Left ventricle myocardium inferior (tissue), 1 donor: ENCODE measurements around the gene TIAL1. TPM values are rescaled to one million over a fixed set of nuclear protein-coding genes. Genes with fewer than 3 reads are reported as not detected.

Experiments used
- DNase-seq: peaks from one replicate; pipeline ENCODE4 v3.0.0-alpha.2; 2020
- H3K27ac ChIP-seq: fragments of 200-600 bp; replicated peaks from 2 replicates; pipeline ENCODE4 v1.8.0; 2021
- H3K27me3 ChIP-seq: fragments of 200-600 bp; 2 replicates; pipeline ENCODE4 v1.8.0; 2021; ENCODE audit warnings: low read depth
- H3K36me3 ChIP-seq: fragments of 200-600 bp; 2 replicates; pipeline ENCODE4 v1.8.0; 2021
- H3K4me1 ChIP-seq: fragments of 200-600 bp; 2 replicates; pipeline ENCODE4 v1.8.0; 2021
- H3K4me3 ChIP-seq: fragments of 200-600 bp; 2 replicates; pipeline ENCODE4 v1.8.0; 2021; ENCODE audit warnings: mild to moderate bottlenecking, moderate library complexity
- H3K9me3 ChIP-seq: fragments of 200-600 bp; replicated peaks from 2 replicates; pipeline ENCODE4 v1.8.0; 2021
- intact Hi-C: fragments of 100-400 bp; cut with micrococcal nuclease; formaldehyde crosslinking; loops from one replicate; pipeline ENCODE4 v1.11.0; 2022
- long read RNA-seq: library from polyadenylated mRNA; unstranded; transcript quantifications from one replicate; pipeline ENCODE4 v2.0.0, GENCODE V29; 2021
- total RNA-seq: library from RNA; stranded (reverse); fragmentation: NEBNext Ultra II Directional; extraction: Animal tissue kit (Norgen Biotek cat#: 25700); gene quantifications from one replicate; pipeline ENCODE4 v1.2.1, GENCODE V29; 2021
- TF ChIP-seq, protein P1 (sequence below): fragments of 200-600 bp; IDR thresholded peaks from 2 replicates; pipeline ENCODE4 v1.8.0; 2021; ENCODE audit warnings: antibody characterized with exemption, mild to moderate bottlenecking, borderline replicate concordance
- donor health status: DM: no; HTN: yes; CAD: no; lungs with severe emphysema.

Gene TIAL1, protein sequence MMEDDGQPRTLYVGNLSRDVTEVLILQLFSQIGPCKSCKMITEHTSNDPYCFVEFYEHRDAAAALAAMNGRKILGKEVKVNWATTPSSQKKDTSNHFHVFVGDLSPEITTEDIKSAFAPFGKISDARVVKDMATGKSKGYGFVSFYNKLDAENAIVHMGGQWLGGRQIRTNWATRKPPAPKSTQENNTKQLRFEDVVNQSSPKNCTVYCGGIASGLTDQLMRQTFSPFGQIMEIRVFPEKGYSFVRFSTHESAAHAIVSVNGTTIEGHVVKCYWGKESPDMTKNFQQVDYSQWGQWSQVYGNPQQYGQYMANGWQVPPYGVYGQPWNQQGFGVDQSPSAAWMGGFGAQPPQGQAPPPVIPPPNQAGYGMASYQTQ
- total RNA-seq: 73.9 TPM
- long read RNA-seq, full-length matches to known transcripts: 24 of 34 reads
- long read RNA-seq, partial matches to known transcripts: 4 of 34 reads
- long read RNA-seq, other reads (novel, unspliced or antisense): 6 of 34 reads

DNA sequence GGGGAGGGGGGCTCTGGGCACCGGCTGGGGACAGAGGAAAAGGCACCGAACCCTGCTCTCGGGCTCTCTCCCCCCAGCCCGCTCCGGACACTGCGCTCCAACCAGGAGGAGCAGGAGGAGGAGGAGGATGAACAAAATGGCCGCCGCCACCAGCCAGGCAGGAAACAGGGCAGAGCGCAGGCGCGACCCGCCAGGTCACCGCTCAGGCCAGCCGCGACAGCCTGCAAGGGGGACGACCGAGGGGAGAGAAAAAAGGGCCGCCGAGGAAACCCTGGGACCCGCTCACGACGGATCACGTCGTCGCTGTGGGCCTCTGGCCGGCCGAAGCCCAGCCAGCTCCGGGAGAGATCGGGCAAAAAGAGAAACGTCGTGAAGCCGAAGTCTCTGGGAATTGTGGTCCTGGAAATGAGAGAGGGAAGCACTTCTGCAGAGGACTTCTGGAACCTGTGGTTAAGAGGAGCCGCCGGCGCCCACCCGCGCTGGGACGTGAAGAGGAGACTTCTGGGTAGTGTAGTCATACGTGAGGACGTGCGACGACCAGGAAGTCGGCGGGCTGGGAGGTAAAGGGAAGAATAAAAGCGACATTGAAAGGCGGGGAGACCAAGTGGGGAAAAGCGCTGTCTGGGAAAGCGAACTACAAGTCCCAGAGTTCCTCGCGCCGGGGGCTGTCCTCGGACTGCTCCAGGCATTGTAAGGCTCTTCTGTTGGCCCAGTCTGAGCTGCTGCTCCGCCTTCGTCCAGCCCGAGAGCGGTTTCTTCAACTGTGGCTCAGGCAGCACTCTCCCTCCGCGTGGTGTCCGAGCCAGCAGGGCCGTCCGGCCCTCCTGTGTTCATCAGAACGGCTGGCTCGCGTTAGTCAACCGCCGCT lies at the start of gene TIAL1:
TSS of gene TIAL1 (minus strand) at position 428 of the 868 bp plus-strand sequence. CDS start 499 bp downstream, outside the sequence.
- Histone ChIP-seq H3K4me3 (peak within 1 kb of the TSS; percentile 78), H3K9me3 (peaks cover 3% of the 10 kb centered on the region), H3K36me3 (peaks cover 9% of the 10 kb centered on the region), H3K27ac (peak within 1 kb of the TSS; percentile 99), H3K4me1 (peaks cover 58% of the 10 kb centered on the region), H3K27me3 (no peaks in the 10 kb centered on the region)
- DNase-seq: peak; percentile 98
- TF ChIP-seq, protein P1, sequence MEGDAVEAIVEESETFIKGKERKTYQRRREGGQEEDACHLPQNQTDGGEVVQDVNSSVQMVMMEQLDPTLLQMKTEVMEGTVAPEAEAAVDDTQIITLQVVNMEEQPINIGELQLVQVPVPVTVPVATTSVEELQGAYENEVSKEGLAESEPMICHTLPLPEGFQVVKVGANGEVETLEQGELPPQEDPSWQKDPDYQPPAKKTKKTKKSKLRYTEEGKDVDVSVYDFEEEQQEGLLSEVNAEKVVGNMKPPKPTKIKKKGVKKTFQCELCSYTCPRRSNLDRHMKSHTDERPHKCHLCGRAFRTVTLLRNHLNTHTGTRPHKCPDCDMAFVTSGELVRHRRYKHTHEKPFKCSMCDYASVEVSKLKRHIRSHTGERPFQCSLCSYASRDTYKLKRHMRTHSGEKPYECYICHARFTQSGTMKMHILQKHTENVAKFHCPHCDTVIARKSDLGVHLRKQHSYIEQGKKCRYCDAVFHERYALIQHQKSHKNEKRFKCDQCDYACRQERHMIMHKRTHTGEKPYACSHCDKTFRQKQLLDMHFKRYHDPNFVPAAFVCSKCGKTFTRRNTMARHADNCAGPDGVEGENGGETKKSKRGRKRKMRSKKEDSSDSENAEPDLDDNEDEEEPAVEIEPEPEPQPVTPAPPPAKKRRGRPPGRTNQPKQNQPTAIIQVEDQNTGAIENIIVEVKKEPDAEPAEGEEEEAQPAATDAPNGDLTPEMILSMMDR: no peak
- intact Hi-C loops: no loop called here

DNA sequence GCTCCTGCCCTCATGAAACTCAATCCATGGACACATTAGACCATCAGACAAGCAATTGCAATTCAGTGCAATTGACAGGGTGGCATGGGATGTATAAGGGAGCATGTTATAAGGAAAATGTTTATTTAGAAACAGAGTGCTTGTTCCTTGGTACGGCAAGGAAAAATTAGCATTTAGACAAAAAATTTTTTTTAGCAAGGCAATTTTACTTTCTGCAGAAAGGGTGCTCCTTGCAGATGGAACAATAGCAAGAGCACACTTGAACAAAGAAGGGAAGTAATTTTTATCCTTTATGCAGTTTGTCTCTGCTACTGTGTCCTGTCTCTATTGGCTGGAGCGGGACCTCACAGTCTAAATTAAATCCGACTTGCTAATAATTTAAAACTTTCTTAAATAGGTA lies 48.2 kb upstream of the TIAL1 start:
- no peak overlapping the region for H3K27ac ChIP-seq
- intact Hi-C loops: no loop called here
- H3K27me3 ChIP-seq: no peaks in the 10 kb centered on the region
- TF ChIP-seq, protein P1: no peak
- H3K4me1 ChIP-seq: no peaks in the 10 kb centered on the region
- DNase-seq: no peak
- H3K4me3 ChIP-seq: no peak overlapping the region
- H3K36me3 ChIP-seq: no peaks in the 10 kb centered on the region
- peaks cover 15% of the 10 kb centered on the region for H3K9me3 ChIP-seq

DNA sequence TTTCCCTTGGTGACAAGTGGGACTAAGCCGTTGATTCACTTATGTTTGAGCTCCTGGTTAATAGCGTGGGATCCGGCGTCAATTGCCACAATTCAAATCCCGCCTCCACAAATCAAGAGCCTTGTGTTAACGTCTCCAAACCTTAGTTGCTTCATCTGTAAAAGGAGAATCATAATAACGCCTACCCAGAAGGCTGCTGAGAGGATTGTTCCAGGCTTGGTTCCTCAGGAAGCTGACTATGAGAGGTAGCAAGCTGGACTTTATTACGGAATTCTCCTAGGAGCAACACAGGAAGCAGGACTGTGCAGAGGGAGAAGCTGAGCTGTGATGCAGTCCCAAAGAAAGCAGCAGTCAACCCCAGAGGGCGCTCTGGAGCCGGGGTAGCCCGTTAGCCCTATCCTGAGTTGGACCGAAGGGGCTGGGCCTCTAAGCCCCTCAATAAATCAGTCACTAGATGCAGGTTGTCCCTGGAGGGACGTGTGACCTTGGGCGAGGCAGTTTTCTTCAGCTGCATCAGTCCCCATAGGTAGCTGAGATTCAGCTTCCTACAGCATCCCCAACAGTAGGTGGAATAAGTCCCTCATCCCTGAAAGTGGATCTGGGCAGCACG lies 47.5 kb upstream of the TIAL1 start:
- H3K27me3 ChIP-seq: no peaks in the 10 kb centered on the region

DNA sequence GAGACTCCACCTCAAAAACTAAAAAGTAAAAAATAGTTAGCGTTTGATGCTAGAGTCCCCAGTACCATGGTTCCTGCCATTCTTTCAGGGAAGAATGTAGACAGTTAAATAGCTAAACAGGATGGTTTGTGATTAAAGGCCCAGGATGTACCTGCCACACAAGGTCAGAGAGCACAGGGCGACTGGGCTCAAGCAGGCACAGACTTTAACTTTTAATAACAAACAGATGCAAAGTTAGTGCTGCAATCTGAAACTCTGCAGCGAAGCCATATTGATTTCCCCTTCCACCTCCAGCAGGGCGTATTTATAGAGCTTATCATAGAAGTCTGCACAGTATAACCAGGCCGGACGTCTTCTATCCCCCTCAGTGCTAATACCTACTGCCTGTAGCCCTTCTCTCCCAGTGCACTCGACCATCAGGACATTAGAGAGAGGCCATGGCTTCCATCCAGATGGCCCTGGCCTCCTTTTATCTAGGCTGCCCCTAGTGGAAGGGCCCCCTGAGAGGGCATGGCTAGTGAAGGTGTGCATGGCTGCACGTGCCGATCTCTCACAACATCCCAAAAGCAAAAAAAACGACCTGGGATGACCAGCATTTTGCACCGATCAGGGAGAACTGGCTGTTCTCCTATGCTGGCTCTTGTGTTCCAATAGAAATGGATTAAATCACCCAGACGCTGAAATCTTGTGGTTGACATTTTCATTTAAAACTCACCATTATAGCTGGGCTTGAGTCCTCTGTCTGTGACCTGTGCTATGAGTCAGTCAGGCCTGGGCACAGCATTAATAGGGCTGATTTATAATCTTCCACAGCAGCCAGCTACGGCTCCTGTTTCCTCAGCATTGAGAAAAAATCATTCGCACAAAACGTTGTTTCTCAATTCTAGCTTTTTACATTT lies 46.8 kb upstream of the TIAL1 start:
- no peak overlapping the region for H3K4me3 ChIP-seq
- H3K36me3 ChIP-seq: no peaks in the 10 kb centered on the region
- intact Hi-C loops: no loop called here
- H3K27me3 ChIP-seq: no peaks in the 10 kb centered on the region
- peaks cover 15% of the 10 kb centered on the region for H3K9me3 ChIP-seq
- no peaks in the 10 kb centered on the region for H3K4me1 ChIP-seq
- no peak for DNase-seq
- H3K27ac ChIP-seq: no peak overlapping the region
- TF ChIP-seq, protein P1: no peak

More for the DNA sequence above, 47.5 kb upstream of the TIAL1 start:
- peaks cover 15% of the 10 kb centered on the region for H3K9me3 ChIP-seq
- TF ChIP-seq, protein P1: no peak
- no peak overlapping the region for H3K27ac ChIP-seq
- no peaks in the 10 kb centered on the region for H3K4me1 ChIP-seq
- intact Hi-C loops: no loop called here
- DNase-seq: no peak
- no peaks in the 10 kb centered on the region for H3K36me3 ChIP-seq
- no peak overlapping the region for H3K4me3 ChIP-seq
